ENCODE results near the gene USP15. TPM values are rescaled to one million over a fixed set of nuclear protein-coding genes. Genes with fewer than 3 reads are reported as not detected.

Gene USP15
- total and polyA plus RNA-seq, 2 of the 4 experiments (the other 2 are of a cell fraction): 28.5 to 49.6 TPM

- no peak overlapping the region for H3K4ac ChIP-seq (ENCODE audit: low read depth, low read length)
- no peak overlapping the region for H3K27ac ChIP-seq (ENCODE audit: insufficient read depth, low read length)
- POLR2A ChIA-PET (ENCODE audit: unreplicated experiment): no interaction called here
- H3K27me3 ChIP-seq (ENCODE audit: control insufficient read depth, insufficient read depth, low read length): no peaks in the 10 kb centered on the region
- no CpG with 5 or more reads among the region's 1 CpG for WGBS, 2 experiments (ENCODE audit: extremely low coverage in 2 of 2, insufficient read length in 1 of 2)
- intact Hi-C loops (cut with micrococcal nuclease): no loop called here
- dilution Hi-C loops (cut with HindIII; ENCODE audit: low sequenced_read_pairs, unreplicated experiment): no loop called here
- in situ Hi-C loops (cut with MboI; ENCODE audit: low sequenced_read_pairs): no loop called here
- H4K8ac ChIP-seq (ENCODE audit: low read depth in 2 of 2, low read length in 2 of 2): no peak overlapping the region
- no peak overlapping the region for H3K14ac ChIP-seq (replicated peaks; ENCODE audit: low read depth, low read length)
- H3K56ac ChIP-seq (ENCODE audit: extremely low read depth, insufficient read depth, low read length): no peak overlapping the region
- no peak overlapping the region for H4K91ac ChIP-seq (ENCODE audit: insufficient read depth, low read depth, low read length)
- no peak overlapping the region for H3K18ac ChIP-seq (ENCODE audit: low read depth, low read length)
- H2BK20ac ChIP-seq (ENCODE audit: low read depth, low read length): no peak overlapping the region
- peaks cover 48 to 57% of the 10 kb centered on the region in 2 experiments for H3K79me1 ChIP-seq (ENCODE audit: low read depth in 1 of 2, low read length in 2 of 2)
- no peak overlapping the region for H2BK15ac ChIP-seq (ENCODE audit: low read depth, low read length)
- H3K9me3 ChIP-seq (ENCODE audit: control insufficient read depth, insufficient read depth, low read length): peaks cover 4% of the 10 kb centered on the region
- CTCF ChIA-PET: no interaction called here
- H2AK5ac ChIP-seq (ENCODE audit: low read depth, low read length): no peak overlapping the region
- peaks cover 15% of the 10 kb centered on the region for H3K9me1 ChIP-seq (ENCODE audit: insufficient read depth, low read length)
- peaks cover 38% of the 10 kb centered on the region for H4K20me1 ChIP-seq (ENCODE audit: insufficient read depth, low read length)
- DNase-seq (no peak), ATAC-seq (ENCODE audit: low read depth) (no peak)
- H3K4me1 ChIP-seq (ENCODE audit: control insufficient read depth, insufficient read depth, low read length): peaks cover 3% of the 10 kb centered on the region
- H2BK5ac ChIP-seq (ENCODE audit: low read depth, low read length, poor library complexity, severe bottlenecking): no peak overlapping the region
- H3K4me2 ChIP-seq (ENCODE audit: low read depth, low read length): no peak overlapping the region
- H4K5ac ChIP-seq (ENCODE audit: low read depth, low read length): no peak overlapping the region
- no peak overlapping the region for H2BK120ac ChIP-seq (ENCODE audit: low read depth, low read length)
- H3K23ac ChIP-seq (ENCODE audit: low read depth, low read length): no peak overlapping the region
- H3K4me3 ChIP-seq (ENCODE audit: insufficient read depth, low read depth, low read length): no peak overlapping the region
- TF ChIP-seq MAZ (IDR thresholded peaks at IDR 0.05; ENCODE audit: borderline replicate concordance, low read depth, low read length) (no peak), RFX5 (IDR thresholded peaks at IDR 0.05; ENCODE audit: low read depth, low read length) (no peak), USF2 (IDR thresholded peaks at IDR 0.05; ENCODE audit: low read depth, low read length) (no peak), MXI1 (IDR thresholded peaks at IDR 0.05; ENCODE audit: borderline replicate concordance, low read depth, low read length) (no peak), MAFK (IDR thresholded peaks at IDR 0.05; ENCODE audit: low read depth, low read length) (no peak), BHLHE40 (IDR thresholded peaks at IDR 0.05; ENCODE audit: low read depth, low read length) (no peak), POLR2A (IDR thresholded peaks at IDR 0.05; ENCODE audit: low read depth, low read length) (no peak), CTCF (conservative IDR thresholded peaks at IDR 0.05; ENCODE audit: low read depth, low read length) (no peak), SMC3 (IDR thresholded peaks at IDR 0.05; ENCODE audit: low read depth, low read length) (no peak), CEBPB (IDR thresholded peaks at IDR 0.05; ENCODE audit: low read depth, low read length) (no peak), RAD21 (IDR thresholded peaks at IDR 0.05; ENCODE audit: low read length) (no peak), CHD1 (IDR thresholded peaks at IDR 0.05; ENCODE audit: low read depth, low read length) (no peak), RCOR1 (IDR thresholded peaks at IDR 0.05; ENCODE audit: insufficient replicate concordance, low read length) (no peak), ELK1 (IDR thresholded peaks at IDR 0.05; ENCODE audit: borderline replicate concordance, low read depth, low read length) (no peak), FOS (IDR thresholded peaks at IDR 0.05; ENCODE audit: low read depth, low read length) (no peak), NFE2L2 (IDR thresholded peaks at IDR 0.05; ENCODE audit: low read depth, low read length) (no peak)
- H2AFZ ChIP-seq (replicated peaks; ENCODE audit: low read length, poor library complexity): no peak overlapping the region
- peaks cover 12% of the 10 kb centered on the region for H3K36me3 ChIP-seq (ENCODE audit: control insufficient read depth, insufficient read depth, low read length)
- H2AK9ac ChIP-seq (replicated peaks; ENCODE audit: low read depth, low read length, poor library complexity): no peak overlapping the region
- BruUV-seq (replicated peaks): no TSS peak
- H3K9ac ChIP-seq (ENCODE audit: low read depth, low read length): no peak overlapping the region
Measured at GRCh38 chr12:62294378-62294777, 34.2 kb downstream of the USP15 start.

Measured in IMR-90 (cell line).